OCI-LY1 (cell line): ENCODE results near the gene SOX10.

Experiments used
- CTCF ChIP-seq: fragments of 200-600 bp; sonication (generic), shearing (Covaris generic); IDR thresholded peaks from 2 replicates; pipeline ENCODE4 v1.5.1; 2017; ENCODE audit warnings: mild to moderate bottlenecking, antibody characterized with exemption, low read length, moderate library complexity, mixed read lengths
- EZH2 ChIP-seq: fragments of 200-600 bp; sonication (generic), shearing (Covaris generic); IDR thresholded peaks from 2 replicates; pipeline ENCODE4 v1.8.0; 2017; ENCODE audit warnings: borderline replicate concordance, mixed run types, mild to moderate bottlenecking, antibody characterized with exemption, low read length, moderate library complexity, mixed read lengths

GRCh38 chr22:37923927-37924326 lies 60.4 kb downstream of the SOX10 start:
- TF ChIP-seq CTCF (no peak), EZH2 (no peak)
